Lower lobe of right lung (tissue), 2 donors: ENCODE results near the gene CCDC86. TPM values are rescaled to one million over a fixed set of nuclear protein-coding genes. Genes with fewer than 3 reads are reported as not detected.

Source experiments
- ATAC-seq, 2 donors: fragments of 200-7000 bp; cut with Tn5 transposase; one replicate each; pipeline ENCODE4 v1.9.1; 2020 to 2022; ENCODE audit warnings: mild to moderate bottlenecking in 2 of 2, moderate library complexity in 2 of 2
- DNase-seq: peaks from one replicate; pipeline ENCODE4 v3.0.0-alpha.2; 2020
- H3K27ac ChIP-seq: fragments of 200-600 bp; one replicate; pipeline ENCODE4 v1.8.0; 2022
- H3K27me3 ChIP-seq: fragments of 200-600 bp; one replicate; pipeline ENCODE4 v1.8.0; 2022; ENCODE audit warnings: low read depth
- H3K36me3 ChIP-seq: fragments of 200-600 bp; one replicate; pipeline ENCODE4 v1.8.0; 2022; ENCODE audit warnings: mild to moderate bottlenecking
- H3K4me1 ChIP-seq: fragments of 200-600 bp; one replicate; pipeline ENCODE4 v1.8.0; 2022
- H3K4me3 ChIP-seq: fragments of 200-600 bp; one replicate; pipeline ENCODE4 v1.8.0; 2022; ENCODE audit warnings: mild to moderate bottlenecking
- H3K9me3 ChIP-seq: fragments of 200-600 bp; one replicate; pipeline ENCODE4 v1.8.0; 2022
- CTCF ChIP-seq: fragments of 200-600 bp; IDR thresholded peaks from one replicate; pipeline ENCODE4 v1.8.0; 2022; ENCODE audit warnings: antibody characterized with exemption, mild to moderate bottlenecking
- intact Hi-C: fragments of 100-400 bp; cut with DNase I; formaldehyde crosslinking; loops from one replicate; pipeline ENCODE4 v1.11.0; 2022
- total RNA-seq: library from RNA; stranded (reverse); fragmentation: NEBNext Ultra II Directional; extraction: Animal tissue kit (Norgen Biotek cat#: 25700); gene quantifications from one replicate; pipeline ENCODE4 v1.2.1, GENCODE V29; 2021
- donor health status: DM: no; HTN: yes; CAD: no; lungs with severe emphysema.

CCDC86 gene
- total RNA-seq, 1 donor from 2014 or later: 12.6 TPM

GRCh38 chr11:60838132-60838531 lies 3.8 kb upstream of the CCDC86 start:
- DNase-seq (no peak), ATAC-seq (no peak)
- Histone ChIP-seq H3K27me3 (peaks cover 9% of the 10 kb centered on the region), H3K27ac (no peak overlapping the region), H3K36me3 (no peaks in the 10 kb centered on the region), H3K9me3 (no peaks in the 10 kb centered on the region), H3K4me1 (peaks cover 19% of the 10 kb centered on the region), H3K4me3 (no peak overlapping the region)
- TF ChIP-seq CTCF: no peak
- intact Hi-C loops: no loop called here

- intact Hi-C loops: no loop called here
- Histone ChIP-seq H3K27me3 (no peaks in the 10 kb centered on the region), H3K4me1 (peaks cover 36% of the 10 kb centered on the region), H3K27ac (peak overlapping the region; percentile 85), H3K9me3 (no peaks in the 10 kb centered on the region), H3K36me3 (no peaks in the 10 kb centered on the region), H3K4me3 (peak overlapping the region; percentile 98)
- DNase-seq (no peak), ATAC-seq (peak in 1 of 2 donors; percentile 4)
- TF ChIP-seq CTCF: no peak
Observed at GRCh38 chr11:60840470-60841430, 1.2 kb upstream of the CCDC86 start.

GRCh38 chr11:60842668-60843600 lies 1.0 kb downstream of the CCDC86 start:
- Histone ChIP-seq H3K4me1 (peaks cover 36% of the 10 kb centered on the region), H3K27ac (peak overlapping the region; percentile 85), H3K27me3 (no peaks in the 10 kb centered on the region), H3K36me3 (peaks cover 7% of the 10 kb centered on the region), H3K4me3 (peak overlapping the region; percentile 98), H3K9me3 (no peaks in the 10 kb centered on the region)
- intact Hi-C loops: no loop called here
- peak in 1 of 2 donors; percentile 4 for ATAC-seq
- DNase-seq: no peak
- TF ChIP-seq CTCF: no peak

GRCh38 chr11:60844045-60844869 lies 2.3 kb downstream of the CCDC86 start:
- no peak for DNase-seq
- Histone ChIP-seq H3K4me1 (peaks cover 36% of the 10 kb centered on the region), H3K27me3 (no peaks in the 10 kb centered on the region), H3K27ac (no peak overlapping the region), H3K36me3 (peaks cover 20% of the 10 kb centered on the region), H3K9me3 (no peaks in the 10 kb centered on the region), H3K4me3 (no peak overlapping the region)
- TF ChIP-seq CTCF: no peak
- intact Hi-C loops: no loop called here
- no peak for ATAC-seq

- DNase-seq (no peak), ATAC-seq (no peak)
- Histone ChIP-seq H3K4me1 (peaks cover 36% of the 10 kb centered on the region), H3K27me3 (no peaks in the 10 kb centered on the region), H3K36me3 (peaks cover 26% of the 10 kb centered on the region), H3K27ac (no peak overlapping the region), H3K4me3 (no peak overlapping the region), H3K9me3 (no peaks in the 10 kb centered on the region)
- intact Hi-C loops: no loop called here
- no peak for TF ChIP-seq CTCF
Observed at GRCh38 chr11:60844870-60845221, 2.9 kb downstream of the CCDC86 start.
